ENCODE data around the gene SLC39A12.

SLC39A12 gene

GRCh38 chr10:17989908-17990767 lies 38.4 kb downstream of the SLC39A12 start:
- Mint-ChIP-seq H3K4me3 (no peak overlapping the region), H3K9me3 (ENCODE audit: low read depth) (no peaks in the 10 kb centered on the region), H3K27ac (no peak overlapping the region), H3K4me1 (ENCODE audit: low read depth) (no peaks in the 10 kb centered on the region), H3K36me3 (no peaks in the 10 kb centered on the region), H3K27me3 (no peaks in the 10 kb centered on the region)

DNA sequence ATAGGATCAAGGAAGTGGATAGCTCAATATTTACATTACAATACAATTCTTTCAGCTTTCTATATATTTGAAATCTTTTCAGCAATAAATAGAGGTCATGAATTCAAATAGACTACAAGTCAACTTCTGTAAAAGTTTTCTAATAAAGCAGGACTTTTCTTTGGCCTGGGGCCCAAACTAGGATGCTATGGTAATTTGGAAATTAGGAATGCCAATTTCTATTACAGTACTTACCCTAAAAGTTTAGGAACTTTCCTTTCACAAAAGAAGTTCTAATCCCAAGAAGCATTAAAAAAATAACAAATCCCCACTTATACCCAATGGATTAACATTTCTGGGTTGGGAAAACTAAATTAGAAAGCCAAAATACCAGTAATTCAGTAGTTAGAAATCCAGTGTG lies 40.5 kb downstream of the SLC39A12 start:
- H3K27me3 Mint-ChIP-seq: no peaks in the 10 kb centered on the region
- H3K27ac Mint-ChIP-seq: no peak overlapping the region
- H3K9me3 Mint-ChIP-seq (ENCODE audit: low read depth): no peaks in the 10 kb centered on the region
- H3K4me1 Mint-ChIP-seq (ENCODE audit: low read depth): no peaks in the 10 kb centered on the region
- H3K36me3 Mint-ChIP-seq: no peaks in the 10 kb centered on the region
- no peak overlapping the region for H3K4me3 Mint-ChIP-seq

DNA sequence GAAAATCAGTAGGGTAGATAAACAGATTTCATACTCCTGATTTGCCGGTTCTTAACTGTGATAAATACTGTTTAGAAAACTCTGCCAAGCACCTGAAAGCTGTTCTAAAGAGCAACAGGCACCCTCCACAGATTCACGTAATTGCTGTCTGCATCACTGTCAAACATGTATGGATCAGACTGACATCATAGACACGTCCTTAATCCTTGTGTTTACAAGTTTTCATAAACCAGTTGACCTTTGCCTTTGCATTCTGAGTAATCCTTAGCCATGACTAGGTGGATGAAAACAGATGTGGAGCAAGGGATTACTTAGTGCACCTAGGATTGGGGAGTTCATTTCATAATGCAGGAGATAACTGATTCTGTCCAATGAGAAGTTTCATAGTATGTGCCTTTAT lies 41.6 kb downstream of the SLC39A12 start:
- Mint-ChIP-seq H3K27me3 (no peaks in the 10 kb centered on the region), H3K9me3 (ENCODE audit: low read depth) (no peaks in the 10 kb centered on the region), H3K4me3 (no peak overlapping the region), H3K27ac (no peak overlapping the region), H3K4me1 (ENCODE audit: low read depth) (no peaks in the 10 kb centered on the region), H3K36me3 (no peaks in the 10 kb centered on the region)

DNA sequence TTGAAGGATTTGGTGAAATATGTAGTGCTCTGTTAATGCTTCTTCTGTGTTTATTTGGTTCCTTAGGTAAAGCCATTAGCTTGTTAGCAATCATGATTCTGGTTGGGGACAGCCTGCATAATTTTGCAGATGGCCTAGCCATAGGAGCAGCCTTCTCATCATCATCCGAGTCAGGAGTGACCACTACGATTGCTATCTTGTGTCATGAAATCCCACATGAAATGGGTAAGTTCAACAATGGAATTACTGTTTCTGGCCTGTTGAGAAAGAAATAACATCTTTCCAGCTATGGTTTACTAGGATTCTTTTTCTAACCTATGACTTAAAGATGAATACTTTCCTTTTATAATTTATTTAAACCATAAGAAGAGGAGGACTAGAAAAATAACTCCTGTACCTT lies 48.9 kb downstream of the SLC39A12 start:
- Mint-ChIP-seq H3K27ac (no peak overlapping the region), H3K36me3 (no peaks in the 10 kb centered on the region), H3K9me3 (ENCODE audit: low read depth) (no peaks in the 10 kb centered on the region), H3K4me1 (ENCODE audit: low read depth) (no peaks in the 10 kb centered on the region), H3K4me3 (no peak overlapping the region), H3K27me3 (peaks cover 3% of the 10 kb centered on the region)

- Mint-ChIP-seq H3K4me1 (ENCODE audit: low read depth) (no peaks in the 10 kb centered on the region), H3K27ac (no peak overlapping the region), H3K27me3 (peaks cover 5% of the 10 kb centered on the region)
These were observed 53.7 kb downstream of the SLC39A12 start for GRCh38 chr10:18005445-18005780.

GRCh38 chr10:18005781-18006456 lies 54.2 kb downstream of the SLC39A12 start:
- Mint-ChIP-seq H3K4me3 (no peak overlapping the region), H3K4me1 (ENCODE audit: low read depth) (no peaks in the 10 kb centered on the region), H3K27me3 (peaks cover 7% of the 10 kb centered on the region), H3K27ac (no peak overlapping the region), H3K9me3 (ENCODE audit: low read depth) (no peaks in the 10 kb centered on the region), H3K36me3 (no peaks in the 10 kb centered on the region)

More at GRCh38 chr10:18005445-18005780, 53.7 kb downstream of the SLC39A12 start:
- Mint-ChIP-seq H3K4me3 (no peak overlapping the region), H3K9me3 (ENCODE audit: low read depth) (no peaks in the 10 kb centered on the region), H3K36me3 (no peaks in the 10 kb centered on the region)

GRCh38 chr10:18008986-18009385 lies 57.3 kb downstream of the SLC39A12 start:
- Mint-ChIP-seq H3K27ac (no peak overlapping the region), H3K27me3 (peaks cover 7% of the 10 kb centered on the region), H3K9me3 (ENCODE audit: low read depth) (no peaks in the 10 kb centered on the region), H3K36me3 (no peaks in the 10 kb centered on the region), H3K4me1 (ENCODE audit: low read depth) (no peaks in the 10 kb centered on the region), H3K4me3 (no peak overlapping the region)

DNA sequence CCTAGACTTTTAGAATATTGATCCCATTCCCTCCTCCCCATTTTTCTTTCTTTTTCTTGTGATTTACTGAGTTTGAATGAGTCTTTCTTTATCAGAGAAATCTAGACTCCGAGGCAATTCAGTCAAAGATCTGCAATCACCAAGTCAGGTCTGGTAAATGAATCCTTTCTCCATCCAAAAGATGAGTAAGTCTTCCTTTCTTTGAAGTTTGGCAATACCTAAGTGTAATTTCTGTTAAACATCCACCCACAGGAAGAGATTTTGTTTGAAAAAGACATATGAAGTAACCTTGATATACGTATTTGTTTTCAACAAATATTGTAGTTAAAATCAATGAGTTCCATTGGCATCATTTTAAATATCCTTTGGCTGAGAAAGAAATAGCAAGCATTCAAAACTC lies 58.3 kb downstream of the SLC39A12 start:
- Mint-ChIP-seq H3K27me3 (peaks cover 7% of the 10 kb centered on the region), H3K36me3 (no peaks in the 10 kb centered on the region), H3K9me3 (ENCODE audit: low read depth) (no peaks in the 10 kb centered on the region), H3K27ac (no peak overlapping the region), H3K4me1 (ENCODE audit: low read depth) (no peaks in the 10 kb centered on the region), H3K4me3 (no peak overlapping the region)

DNA sequence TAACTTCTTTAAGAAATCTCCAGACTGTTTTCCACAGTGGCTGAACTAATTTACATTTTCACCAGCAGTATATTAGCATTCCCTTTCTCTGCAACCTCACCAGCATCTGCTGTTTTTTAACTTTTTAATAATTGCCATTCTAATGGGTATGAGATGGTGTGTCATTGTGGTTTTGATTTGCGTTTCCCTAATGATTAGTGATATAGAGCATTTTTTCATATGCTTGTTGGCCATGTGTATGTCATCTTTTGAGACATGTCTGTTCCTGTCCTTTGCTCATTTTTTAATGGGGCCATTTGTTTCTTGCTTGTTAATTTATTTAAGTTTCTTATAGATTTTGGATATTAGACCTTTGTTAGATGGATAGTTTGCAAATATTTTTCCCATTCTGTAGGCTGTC lies 68.8 kb downstream of the SLC39A12 start:
- H3K27ac Mint-ChIP-seq: no peak overlapping the region
- no peaks in the 10 kb centered on the region for H3K36me3 Mint-ChIP-seq
- H3K9me3 Mint-ChIP-seq (ENCODE audit: low read depth): peaks cover 17% of the 10 kb centered on the region
- H3K4me3 Mint-ChIP-seq: no peak overlapping the region
- no peaks in the 10 kb centered on the region for H3K27me3 Mint-ChIP-seq
- no peaks in the 10 kb centered on the region for H3K4me1 Mint-ChIP-seq (ENCODE audit: low read depth)

- Mint-ChIP-seq H3K4me1 (ENCODE audit: low read depth) (no peaks in the 10 kb centered on the region), H3K27ac (no peak overlapping the region), H3K36me3 (no peaks in the 10 kb centered on the region), H3K27me3 (no peaks in the 10 kb centered on the region), H3K4me3 (no peak overlapping the region), H3K9me3 (ENCODE audit: low read depth) (peaks cover 17% of the 10 kb centered on the region)
These were observed 70.2 kb downstream of the SLC39A12 start for GRCh38 chr10:18021725-18022480.

GRCh38 chr10:18043148-18044006 lies 91.7 kb downstream of the SLC39A12 start:
- Mint-ChIP-seq H3K36me3 (no peaks in the 10 kb centered on the region), H3K4me1 (ENCODE audit: low read depth) (no peaks in the 10 kb centered on the region), H3K4me3 (no peak overlapping the region), H3K9me3 (ENCODE audit: low read depth) (peaks cover 3% of the 10 kb centered on the region), H3K27me3 (no peaks in the 10 kb centered on the region), H3K27ac (no peak overlapping the region)

DNA sequence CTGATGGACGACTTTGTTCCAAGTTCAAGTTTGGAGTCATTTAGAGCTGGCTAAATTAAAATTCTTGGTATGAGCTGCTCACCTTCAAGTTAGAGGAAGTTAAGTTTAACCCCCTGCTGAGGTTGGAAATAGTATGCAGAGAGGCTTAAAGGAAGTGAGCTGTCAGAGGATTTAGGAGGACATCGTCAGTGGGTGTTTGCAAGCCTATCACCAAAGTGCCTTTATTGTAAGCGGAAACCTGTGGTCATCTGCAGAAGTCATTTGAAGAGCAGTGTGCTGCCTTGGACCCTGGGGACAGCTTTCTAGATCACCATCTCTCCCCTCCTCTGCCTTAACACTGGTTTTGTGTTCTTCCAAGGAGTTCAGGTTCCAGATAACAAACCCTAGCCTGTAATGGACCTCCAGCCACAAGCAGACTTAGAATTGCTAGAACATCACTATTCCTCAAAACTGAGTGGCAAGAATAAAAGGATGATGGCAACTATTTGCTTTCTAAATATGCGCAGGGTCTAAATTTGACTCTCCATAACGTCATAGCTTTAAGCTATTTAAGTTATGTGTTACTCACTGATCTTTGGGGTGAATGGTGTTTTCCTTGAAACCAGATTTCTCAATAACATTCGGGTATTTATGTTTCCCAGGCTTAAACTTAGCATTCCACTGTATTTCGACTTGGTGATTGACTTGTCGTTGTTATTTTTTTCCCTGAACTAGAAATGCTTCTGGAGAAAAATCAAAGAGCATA lies 93.4 kb downstream of the SLC39A12 start:
- no peaks in the 10 kb centered on the region for H3K36me3 Mint-ChIP-seq
- no peak overlapping the region for H3K27ac Mint-ChIP-seq
- H3K4me1 Mint-ChIP-seq (ENCODE audit: low read depth): no peaks in the 10 kb centered on the region
- no peaks in the 10 kb centered on the region for H3K27me3 Mint-ChIP-seq
- H3K4me3 Mint-ChIP-seq: no peak overlapping the region
- no peaks in the 10 kb centered on the region for H3K9me3 Mint-ChIP-seq (ENCODE audit: low read depth)

DNA sequence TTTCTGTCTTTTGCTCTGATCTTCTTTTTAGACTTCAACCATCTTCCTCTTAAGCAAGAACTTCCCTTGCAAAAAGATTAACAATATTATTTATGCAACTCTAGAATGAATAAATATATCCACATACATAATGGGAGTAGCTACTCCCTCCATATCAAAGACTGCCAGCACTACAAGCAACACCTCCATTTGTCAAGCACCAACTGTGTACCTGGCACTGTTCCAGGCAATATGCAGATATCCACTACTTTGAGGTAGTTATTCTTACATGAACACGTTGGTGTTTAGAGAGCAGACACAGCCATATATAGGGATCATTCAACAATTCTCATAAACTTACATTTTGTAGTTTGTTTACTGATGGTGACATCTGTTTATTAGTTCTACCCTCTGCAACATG lies 104.9 kb downstream of the SLC39A12 start:
- Mint-ChIP-seq H3K4me1 (ENCODE audit: low read depth) (no peaks in the 10 kb centered on the region), H3K36me3 (no peaks in the 10 kb centered on the region), H3K9me3 (ENCODE audit: low read depth) (no peaks in the 10 kb centered on the region), H3K27ac (no peak overlapping the region), H3K27me3 (no peaks in the 10 kb centered on the region), H3K4me3 (no peak overlapping the region)

Data from activated naive CD8-positive, alpha-beta T cell (primary cell).